ENCODE results near the gene TNNI3K. TPM values are rescaled to one million over a fixed set of nuclear protein-coding genes. Genes with fewer than 3 reads are reported as not detected.

Gene TNNI3K
- total and polyA plus RNA-seq, 10 of the 15 experiments (the other 5 are each of a cell fraction or from before 2014, with no cell fraction given), result 0.14 to 1.6 (median 0.44) TPM; not detected in 4

DNA sequence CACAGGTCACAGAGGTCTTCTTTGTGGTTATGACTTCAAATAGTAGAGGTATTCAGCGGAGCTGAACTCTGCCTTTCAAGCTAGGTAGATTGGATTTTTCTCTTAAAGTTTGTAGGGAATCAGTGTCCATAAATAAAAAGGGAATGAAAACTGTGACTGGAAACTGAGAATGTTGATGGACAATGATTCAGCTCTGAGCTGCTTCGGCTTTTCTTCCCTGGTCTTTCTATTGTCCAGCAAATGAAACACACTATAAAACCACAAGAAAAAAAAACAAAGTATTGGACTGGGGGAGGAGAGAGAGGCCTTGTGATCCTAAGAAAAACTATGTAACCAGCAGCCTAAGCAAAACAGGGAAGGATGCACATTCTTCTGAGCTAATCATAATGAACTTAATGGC is 11.1 kb downstream of the TNNI3K start:
- no peaks in the 10 kb centered on the region for H3K27me3 ChIP-seq (replicated peaks in 1 of 2; ENCODE audit: control insufficient read depth in 2 of 2, insufficient read depth in 2 of 2, low read length in 1 of 2)
- CTCF ChIA-PET, result interaction anchor here (0.7 to 1.4 kb wide), 2 partner anchors 15 to 234 kb away, joined by 3 to 4 read pairs; no protein-coding TSS in a partner anchor
- intact Hi-C loops (cut with micrococcal nuclease; ENCODE audit: unreplicated experiment), result no loop called here
- no peaks in the 10 kb centered on the region for H4K20me1 ChIP-seq (ENCODE audit: control insufficient read depth, insufficient read depth)
- H3K79me2 ChIP-seq (ENCODE audit: control insufficient read depth, insufficient read depth, low read length), result no peaks in the 10 kb centered on the region
- H3K4me3 ChIP-seq, result no peak overlapping the region
- H3K4me1 ChIP-seq (ENCODE audit: control insufficient read depth, insufficient read depth, low read length), result no peaks in the 10 kb centered on the region
- no peak for DNase-seq (ENCODE audit: low read depth, low spot score)
- H3K9me3 ChIP-seq (replicated peaks; ENCODE audit: control insufficient read depth, insufficient read depth, low read length), result no peaks in the 10 kb centered on the region
- WGBS (ENCODE audit: insufficient coverage, insufficient replicate concordance, low lambda C conversion rate, missing lambda C conversion rate), result 18% methylated on average over 2 of the region's 2 CpGs
- no TSS peak for BruUV-seq (replicated peaks)
- RAD21 ChIA-PET (ENCODE audit: unreplicated experiment), result no interaction called here
- in situ Hi-C loops (cut with MboI), result no loop called here
- TF ChIP-seq POLR2AphosphoS5 (IDR thresholded peaks at IDR 0.05; ENCODE audit: low read length) (no peak), CREB1 (IDR thresholded peaks at IDR 0.05; ENCODE audit: low read depth) (no peak), EZH2 (IDR thresholded peaks at IDR 0.05; ENCODE audit: borderline replicate concordance, control insufficient read depth, low read depth, low read length) (no peak), KLF5 (IDR thresholded peaks at IDR 0.05; ENCODE audit: partially characterized antibody) (no peak), CBX5 (IDR thresholded peaks at IDR 0.05; ENCODE audit: low read depth) (no peak), ZBTB4 (CRISPR knock-in tag; IDR thresholded peaks at IDR 0.05) (no peak), ZNF207 (IDR thresholded peaks at IDR 0.05; ENCODE audit: borderline replicate concordance) (no peak), E2F4 (IDR thresholded peaks at IDR 0.05; ENCODE audit: low read depth, low read length) (no peak), PML (IDR thresholded peaks at IDR 0.05; ENCODE audit: low read length) (no peak), HDAC2 (IDR thresholded peaks at IDR 0.05) (no peak), SUPT20H (IDR thresholded peaks at IDR 0.05; ENCODE audit: borderline replicate concordance, control insufficient read depth, low read depth, low read length) (no peak), BACH1 (IDR thresholded peaks at IDR 0.05; ENCODE audit: borderline replicate concordance) (no peak)
- no peak overlapping the region for H2AFZ ChIP-seq (ENCODE audit: control insufficient read depth, low read depth, low read length)
- POLR2A ChIA-PET, result no interaction called here
- H3K27ac ChIP-seq (ENCODE audit: control insufficient read depth, insufficient read depth), result no peak overlapping the region
- SMC1A ChIA-PET (ENCODE audit: uncharacterized antibody, unreplicated experiment), result no interaction called here
- H3K36me3 ChIP-seq (ENCODE audit: control insufficient read depth in 2 of 2, insufficient read depth in 2 of 2, low read length in 1 of 2), result no peaks in the 10 kb centered on the region
- FAIRE-seq, result no peak
- ATAC-seq, result no peak
- H3K4me2 ChIP-seq (ENCODE audit: control insufficient read depth, insufficient read depth), result no peak overlapping the region
- no peak overlapping the region for H3K9ac ChIP-seq (ENCODE audit: control insufficient read depth, insufficient read depth, low read length)

All from GM12878 (cell line).